HG02840 (cell line): ENCODE data around the gene TTF2.
"Not testable (repeated sequence)": the region's sequence is repeated elsewhere in the genome, so short reads cannot be mapped to it uniquely, and the experiment has no call there.

ENCODE experiments used
- ATAC-seq: cut with Tn5 transposase; IDR thresholded peaks from one replicate; pipeline ENCODE4 v1.9.1; 2021; ENCODE audit warnings: mild to moderate bottlenecking, moderate library complexity, moderate number of reproducible peaks; ENCODE audit not compliant: unreplicated experiment, low FRiP score

Gene TTF2

GRCh38 chr1:117117697-117118096 is 57.6 kb downstream of the TTF2 start:
- ATAC-seq = no peak

- ATAC-seq = no peak
Measured at GRCh38 chr1:117118137-117118536, 58.0 kb downstream of the TTF2 start.

- ATAC-seq = not testable (repeated sequence)
Measured at GRCh38 chr1:117119144-117119543, 59.0 kb downstream of the TTF2 start.

GRCh38 chr1:117120774-117121588 is 60.9 kb downstream of the TTF2 start:
- no peak for ATAC-seq

GRCh38 chr1:117121589-117122329 is 61.6 kb downstream of the TTF2 start, which contains the start of gene TRIM45:
Gene TRIM45 (minus strand): TSS chr1:117121749. CDS start chr1:117121201, 548 bp downstream.
- ATAC-seq = peak; percentile 85

GRCh38 chr1:117122330-117123025 is 62.4 kb downstream of the TTF2 start:
- no peak for ATAC-seq

GRCh38 chr1:117123274-117123673 is 63.1 kb downstream of the TTF2 start:
- no peak for ATAC-seq

- no peak for ATAC-seq
Measured at GRCh38 chr1:117124661-117125060, 64.5 kb downstream of the TTF2 start.

GRCh38 chr1:117127795-117128194 is 67.7 kb downstream of the TTF2 start:
- no peak for ATAC-seq

- ATAC-seq = no peak
Measured at GRCh38 chr1:117128323-117129079, 68.4 kb downstream of the TTF2 start.

GRCh38 chr1:117130526-117130925 is 70.4 kb downstream of the TTF2 start:
- ATAC-seq = no peak

GRCh38 chr1:117135329-117135728 is 75.2 kb downstream of the TTF2 start:
- ATAC-seq = no peak

GRCh38 chr1:117136749-117137148 is 76.6 kb downstream of the TTF2 start:
- no peak for ATAC-seq

GRCh38 chr1:117137281-117137855 is 77.2 kb downstream of the TTF2 start:
- no peak for ATAC-seq

- no peak for ATAC-seq
Measured at GRCh38 chr1:117138106-117138505, 78.0 kb downstream of the TTF2 start.

GRCh38 chr1:117138561-117138960 is 78.4 kb downstream of the TTF2 start:
- no peak for ATAC-seq

GRCh38 chr1:117142200-117142599 is 82.1 kb downstream of the TTF2 start:
- ATAC-seq = no peak

- no peak for ATAC-seq
Measured at GRCh38 chr1:117143172-117143571, 83.0 kb downstream of the TTF2 start.

- ATAC-seq = no peak
Measured at GRCh38 chr1:117143871-117144270, 83.7 kb downstream of the TTF2 start.

GRCh38 chr1:117146072-117146471 is 85.9 kb downstream of the TTF2 start:
- no peak for ATAC-seq
